Epithelial cell of proximal tubule (primary cell): ENCODE results near the gene MAST4. TPM values are rescaled to one million over a fixed set of nuclear protein-coding genes. Genes with fewer than 3 reads are reported as not detected.

Source experiments
- DNase-seq: peaks from one replicate; pipeline ENCODE4 v3.0.0-alpha.2; 2011; ENCODE audit warnings: low read depth
- H3K4me3 ChIP-seq: 2 replicates; pipeline ENCODE4 v1.5.1; 2011; ENCODE audit warnings: low read depth, mild to moderate bottlenecking, low read length
- CTCF ChIP-seq: conservative IDR thresholded peaks from 2 replicates; pipeline ENCODE4 v1.5.1; 2012; ENCODE audit warnings: low read depth, mild to moderate bottlenecking, low read length
- total RNA-seq: library from RNA; depleted of rRNA; stranded (reverse); fragments of >200 nt; gene quantifications from 2 replicates; pipeline ENCODE4 v1.2.3, GENCODE V29; 2015

MAST4 gene
- total RNA-seq, 1 donor from 2014 or later = 17.3 TPM

- no peak for TF ChIP-seq CTCF
- H3K4me3 ChIP-seq = no peak overlapping the region
- DNase-seq = no peak
These were observed 617.8 kb downstream of the MAST4 start for GRCh38 chr5:67214036-67214435.

DNA sequence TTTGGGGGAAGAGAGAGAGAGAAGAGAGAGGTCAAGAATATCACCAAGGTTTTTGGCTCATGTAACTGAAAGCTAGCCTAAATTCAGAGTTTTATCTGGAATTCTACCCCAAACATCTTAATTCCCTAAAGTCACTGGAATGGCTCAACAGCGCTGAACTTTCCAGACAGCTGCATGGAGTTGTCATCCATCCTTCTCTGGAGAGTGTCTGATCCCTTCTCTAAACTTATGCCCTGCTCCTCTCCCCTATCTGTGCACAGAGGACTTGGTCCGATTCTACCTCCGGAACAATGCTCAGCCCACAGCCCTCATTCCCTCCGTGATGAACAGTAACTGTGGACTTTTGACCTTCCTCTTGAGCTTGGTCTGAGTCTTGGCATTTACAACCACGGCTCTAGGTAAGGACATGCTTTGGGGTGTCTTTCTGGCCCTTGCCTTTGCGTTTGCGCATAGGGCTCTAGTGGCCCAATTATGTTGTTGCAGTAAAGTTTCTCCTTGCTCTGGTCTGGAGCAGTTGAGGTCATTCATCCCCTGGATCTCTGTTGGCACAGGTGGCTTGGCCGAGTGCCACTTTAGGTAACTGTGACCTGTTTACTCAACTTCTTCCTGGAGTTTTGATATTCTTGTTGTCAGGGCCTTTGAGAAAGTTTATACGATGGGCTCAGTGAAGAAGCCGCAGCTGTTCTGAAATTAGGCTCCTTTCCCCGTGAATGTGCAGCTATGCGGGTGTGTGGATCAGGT, 618.7 kb downstream of the MAST4 start:
- no peak overlapping the region for H3K4me3 ChIP-seq
- no peak for DNase-seq
- no peak for TF ChIP-seq CTCF

DNA sequence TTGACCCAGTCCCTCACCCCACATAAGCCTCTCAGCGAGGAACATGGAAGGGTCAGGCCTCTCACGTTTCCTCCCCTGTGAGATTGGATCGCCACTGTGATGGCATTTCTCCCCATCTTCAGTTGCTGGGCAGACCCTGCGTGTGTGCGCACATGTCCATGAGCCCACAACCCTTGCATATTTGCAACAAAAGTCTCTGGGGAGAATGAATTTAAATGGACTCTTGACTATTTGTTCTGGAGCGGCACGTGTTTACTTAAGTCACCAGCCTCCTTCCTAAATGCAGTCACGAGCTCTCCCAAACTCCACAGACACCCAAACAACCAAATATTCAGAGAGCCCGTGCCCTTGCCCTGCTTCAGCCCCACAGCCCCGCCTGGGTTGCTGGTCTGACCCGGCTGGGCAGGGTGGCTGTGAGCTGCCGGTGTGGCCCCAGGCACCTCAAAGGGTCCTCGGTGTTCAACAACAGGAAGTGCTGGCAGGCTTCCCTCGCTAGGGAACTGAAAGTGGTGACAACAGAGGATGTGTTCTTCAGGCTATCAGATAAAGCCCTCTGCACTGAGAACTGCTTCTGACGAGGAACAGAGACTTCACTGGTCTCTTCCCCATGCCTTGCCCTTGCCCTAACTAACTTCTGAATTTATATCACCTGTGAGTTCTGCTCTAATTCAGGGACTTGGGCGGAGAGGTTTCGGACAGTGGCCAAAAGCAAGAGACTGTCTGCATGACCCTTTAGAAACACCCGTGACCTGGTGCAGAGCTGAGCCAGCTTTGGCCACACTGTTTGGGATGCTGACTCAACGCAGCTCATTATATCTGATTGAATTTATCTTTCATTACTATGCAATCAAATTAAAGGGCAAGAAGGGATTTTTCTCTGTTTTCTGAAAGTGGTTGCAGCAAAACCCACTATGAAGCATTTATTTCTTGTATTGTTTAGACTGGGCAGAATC, 619.6 kb downstream of the MAST4 start:
- no peak overlapping the region for H3K4me3 ChIP-seq
- TF ChIP-seq CTCF = no peak
- DNase-seq = no peak

DNA sequence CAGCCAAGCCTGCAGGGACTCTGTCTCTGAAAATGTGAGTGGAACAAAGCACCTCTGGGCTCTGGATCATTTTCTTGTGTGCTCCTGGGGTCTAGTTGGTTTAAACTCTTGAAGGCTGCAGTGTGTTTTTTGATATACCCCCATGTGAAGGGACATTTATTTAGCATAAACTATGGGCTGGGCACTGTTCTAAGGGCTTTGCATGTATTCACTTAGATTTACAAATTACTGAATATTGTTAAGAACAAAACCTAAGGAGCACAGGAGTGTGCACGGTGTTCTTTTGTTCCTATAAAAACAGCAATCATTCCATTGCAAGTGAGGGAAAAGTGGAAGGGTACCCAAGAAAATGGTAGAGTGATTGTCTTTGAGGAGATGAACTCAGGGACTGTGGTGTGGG, 620.4 kb downstream of the MAST4 start:
- no peak overlapping the region for H3K4me3 ChIP-seq
- DNase-seq = no peak
- no peak for TF ChIP-seq CTCF
